ENCODE results near the gene IL20.
A peak's percentile ranks its signal among the peaks of the same experiment; 100 is the strongest.

Gene IL20

DNA sequence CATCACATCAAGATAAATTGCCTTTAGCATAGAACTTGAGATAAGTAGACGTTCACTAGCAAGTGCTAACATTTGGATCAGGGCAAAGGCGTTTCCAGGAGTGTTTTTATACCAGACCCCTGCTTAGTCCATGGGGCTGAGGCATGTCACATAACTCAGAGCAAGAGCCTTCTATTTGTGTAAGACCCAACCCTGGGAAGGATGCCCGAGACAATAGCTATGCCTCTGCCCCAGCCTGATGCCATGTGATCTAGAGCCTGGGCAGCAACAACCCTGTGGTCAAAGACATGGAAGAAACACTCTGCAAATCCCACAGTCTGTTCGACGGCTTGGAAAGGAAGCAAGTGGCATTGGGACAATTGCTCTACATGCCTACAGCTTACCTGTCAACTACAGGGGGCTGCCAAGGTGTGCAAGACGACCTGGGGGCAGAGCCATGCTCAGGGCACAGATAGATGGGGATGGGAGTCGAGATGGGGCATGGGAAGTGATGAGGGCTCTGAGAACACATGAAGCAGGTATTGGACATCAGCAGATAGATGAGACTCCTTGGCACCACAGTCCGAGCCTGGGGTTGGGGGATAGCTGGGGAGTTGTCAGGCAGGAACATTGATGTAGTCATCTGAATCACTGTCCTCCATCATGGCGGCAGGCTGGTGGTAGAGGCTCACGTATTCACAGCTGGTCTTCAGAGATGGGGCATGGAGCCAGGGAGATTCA lies 39.2 kb downstream of the IL20 start:
- no peak for DNase-seq (ENCODE audit: low spot score)

DNA sequence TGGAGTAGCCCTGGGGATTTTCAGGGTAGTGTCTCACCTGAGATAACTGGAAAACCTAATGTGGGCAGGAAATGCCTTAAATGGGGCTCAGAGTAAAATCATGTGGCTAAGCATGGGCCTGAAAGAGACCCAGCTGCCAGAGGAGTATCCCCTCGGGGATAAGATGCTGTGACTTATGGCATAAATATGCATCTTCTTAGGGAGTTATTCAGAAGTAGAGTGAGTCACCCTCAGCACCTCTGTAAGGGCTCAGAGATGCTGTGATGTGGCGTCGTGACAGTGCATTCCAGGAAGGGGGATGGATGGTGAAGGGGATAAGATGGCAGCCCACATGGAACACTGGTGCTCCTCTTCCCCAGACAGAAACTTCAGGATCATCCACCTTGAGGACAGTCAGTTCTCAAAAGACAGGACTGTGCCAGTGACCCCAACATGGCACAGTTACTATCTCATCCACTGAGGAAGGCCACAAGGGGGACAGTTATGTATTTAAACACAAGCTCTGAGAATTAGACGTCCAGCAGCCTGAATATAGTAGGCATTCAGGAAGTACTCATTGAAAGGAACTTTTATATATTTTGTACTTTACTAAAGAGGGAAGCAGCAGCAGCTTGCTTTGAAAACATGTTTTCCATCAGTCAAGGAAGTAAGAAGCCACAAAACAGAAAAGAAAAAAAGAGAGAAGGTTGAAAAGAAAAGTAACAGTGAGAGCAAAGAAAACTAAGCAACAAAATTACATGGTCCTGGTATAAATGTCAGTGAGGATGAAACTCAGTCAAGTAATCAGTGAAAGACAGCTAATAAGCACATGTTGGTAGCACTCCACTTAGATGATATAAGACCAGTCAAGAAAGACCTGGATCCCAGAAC lies 40.1 kb downstream of the IL20 start:
- DNase-seq (ENCODE audit: low spot score), result peak; percentile 87

DNA sequence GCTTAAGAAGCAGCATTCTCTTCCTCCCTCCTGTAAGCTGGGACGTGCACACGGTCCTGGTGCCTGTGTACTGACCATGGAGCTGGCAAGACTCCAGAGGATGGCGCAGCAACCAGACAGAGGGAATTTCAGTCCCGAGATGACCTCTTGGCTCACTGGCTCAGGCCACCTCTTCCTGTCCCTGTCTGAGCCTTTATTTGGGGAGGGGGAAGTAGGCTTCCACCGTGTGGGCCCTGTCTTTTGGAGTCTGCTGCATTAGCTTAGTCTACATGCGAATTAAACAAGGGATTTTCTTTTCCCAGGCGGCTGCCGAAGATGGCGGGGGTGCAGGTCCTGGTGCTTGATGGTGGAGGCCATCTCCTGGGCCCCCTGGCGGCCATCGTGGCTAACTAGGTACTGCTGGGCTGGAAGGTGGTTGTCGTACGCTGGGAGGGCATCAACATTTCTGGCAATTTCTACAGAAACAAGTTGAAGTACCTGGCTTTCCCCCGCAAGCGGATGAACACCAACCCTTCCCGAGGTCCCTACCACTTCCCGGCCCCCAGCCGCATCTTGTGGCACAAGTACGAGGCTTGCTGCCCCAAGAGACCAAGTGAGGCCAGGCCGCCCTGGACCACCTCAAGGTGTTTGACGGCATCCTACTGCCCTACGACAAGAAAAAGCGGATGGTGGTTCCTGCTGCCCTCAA lies 42.0 kb downstream of the IL20 start:
- no peak for DNase-seq (ENCODE audit: low spot score)

DNA sequence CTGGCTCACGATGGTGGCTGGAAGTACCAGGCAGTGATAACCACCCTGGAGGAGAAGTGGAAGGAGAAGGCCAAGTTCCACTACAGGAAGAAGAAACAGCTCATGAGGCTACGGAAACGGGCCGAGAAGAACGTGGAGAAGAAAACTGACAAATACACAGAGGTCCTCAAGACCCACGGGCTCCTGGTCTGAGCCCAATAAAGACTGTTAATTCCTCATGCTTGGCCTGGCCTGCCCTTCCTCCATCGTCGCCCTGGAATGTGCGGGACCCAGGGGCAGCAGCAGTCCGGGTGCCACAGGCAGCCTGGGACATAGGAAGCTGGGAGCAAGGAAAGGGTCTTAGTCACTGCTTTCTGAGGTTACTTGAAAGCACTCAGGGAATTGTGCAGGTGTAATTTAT lies 42.6 kb downstream of the IL20 start:
- no peak for DNase-seq (ENCODE audit: low spot score)

DNA sequence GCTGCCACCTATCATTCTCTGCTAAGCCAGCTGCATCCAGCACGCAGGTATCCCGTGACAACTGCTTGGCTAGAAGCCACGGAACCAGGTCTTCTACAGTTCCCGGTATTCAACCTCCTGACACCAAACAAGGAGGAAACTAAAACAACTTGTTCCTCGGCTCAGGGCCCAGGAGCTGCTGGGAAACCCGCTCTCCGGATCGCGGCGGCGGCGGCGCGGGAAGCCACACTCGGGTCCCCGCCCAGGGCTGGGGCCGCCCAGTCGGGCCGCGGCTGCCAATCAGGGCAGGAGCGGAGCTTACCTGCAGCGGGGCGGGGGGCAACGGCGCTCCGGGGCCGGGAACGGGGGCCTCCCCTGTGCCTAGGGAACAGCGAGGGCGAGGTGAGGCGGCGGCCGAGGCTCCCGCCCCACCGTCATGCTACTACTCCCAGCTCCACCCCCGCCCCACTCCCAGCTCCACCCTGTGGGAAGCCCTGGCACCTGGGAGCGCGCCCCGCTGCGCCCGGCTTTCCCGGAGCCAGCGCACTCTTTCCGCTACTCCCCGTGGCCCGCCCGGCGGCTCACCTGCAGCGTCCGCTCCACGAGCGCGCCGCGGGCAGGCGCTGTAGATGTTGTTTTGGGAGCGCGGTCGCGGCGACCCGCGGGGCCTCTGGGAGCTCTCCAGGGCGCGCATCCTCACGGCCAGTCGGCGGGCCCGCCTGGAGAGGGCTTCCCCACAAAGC lies 43.9 kb downstream of the IL20 start:
- peak; percentile 52 for DNase-seq (ENCODE audit: low spot score)

DNA sequence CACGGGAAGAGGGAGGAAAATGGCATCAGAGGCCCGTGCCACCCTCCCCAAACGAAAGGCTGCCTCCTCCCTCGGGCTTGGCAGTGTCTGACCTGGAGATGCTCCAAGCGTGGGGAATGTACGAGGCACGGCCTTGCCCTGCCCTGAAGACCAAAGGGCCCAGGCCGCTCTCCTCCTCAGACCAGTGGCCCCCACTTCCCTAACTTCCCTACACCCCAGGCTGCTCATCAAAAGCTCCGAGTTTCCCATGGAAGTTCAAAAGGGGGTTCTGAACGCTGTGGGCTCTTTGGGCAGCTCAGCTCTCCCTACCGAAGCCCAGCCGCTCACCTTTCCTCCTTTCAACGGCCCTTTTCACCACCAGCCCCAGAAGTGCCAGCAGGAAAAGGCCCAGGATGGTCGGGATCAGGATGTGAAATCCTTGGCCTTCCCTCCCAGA lies 44.5 kb downstream of the IL20 start:
- no peak for DNase-seq (ENCODE audit: low spot score)

DNA sequence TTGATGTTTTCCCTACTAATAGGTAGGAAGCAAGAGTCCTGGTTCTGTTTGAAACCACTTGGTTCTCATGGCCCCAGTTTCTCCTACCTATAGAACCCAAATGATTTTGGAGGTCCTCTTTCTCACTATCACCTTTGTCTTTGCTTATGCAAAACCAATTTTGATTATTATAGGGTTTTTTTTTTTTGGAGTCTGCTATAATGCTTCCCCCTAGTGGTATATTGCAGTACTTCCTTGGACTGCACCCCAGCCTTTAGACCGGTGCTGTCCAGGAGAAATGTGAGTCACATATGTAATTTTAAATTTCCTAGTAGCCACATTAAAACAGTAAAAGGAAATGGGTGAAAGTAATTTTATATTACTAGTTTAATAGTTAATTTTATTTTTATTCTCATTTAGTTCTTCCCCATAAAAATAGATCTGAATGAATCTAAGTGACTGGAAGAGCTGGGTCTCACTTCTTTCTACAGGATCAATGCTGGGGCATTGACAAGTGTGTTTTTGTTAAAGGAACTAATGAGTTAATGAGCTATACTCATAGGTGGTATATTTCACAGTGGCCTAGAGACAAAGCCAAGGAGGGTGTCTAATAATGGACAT lies 45.7 kb downstream of the IL20 start:
- DNase-seq (ENCODE audit: low spot score), result peak; percentile 80

DNA sequence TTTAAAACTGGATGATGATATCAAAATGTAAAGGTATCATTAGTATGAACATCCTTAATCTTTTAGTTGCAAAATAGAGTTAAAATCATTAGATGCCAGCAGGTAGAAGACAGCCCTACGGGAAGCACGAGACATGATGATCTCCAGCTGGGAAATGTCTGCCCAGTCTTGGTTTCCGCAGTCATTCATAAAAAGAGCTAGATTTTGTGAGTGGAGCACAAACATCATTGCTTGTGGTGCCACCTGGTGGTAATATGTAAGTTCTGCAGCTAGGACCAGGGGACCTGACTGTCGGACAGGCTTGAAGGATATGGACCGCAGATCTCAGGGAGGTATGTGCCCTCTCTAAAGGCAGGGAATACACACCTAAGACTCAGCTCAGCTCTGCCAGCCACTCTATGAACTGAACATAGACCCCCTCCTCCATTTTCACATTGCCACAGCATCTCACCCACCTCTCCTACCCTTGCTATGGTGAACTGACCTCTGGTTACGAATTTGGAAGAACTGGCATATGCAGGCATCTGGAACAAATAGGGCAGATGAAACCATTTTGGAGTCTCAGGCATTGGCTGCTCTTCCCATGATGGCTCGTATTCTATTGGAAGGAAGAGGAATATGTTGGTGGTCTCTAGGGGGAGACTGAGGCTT lies 47.1 kb downstream of the IL20 start:
- DNase-seq (ENCODE audit: low spot score), result peak; percentile 84

DNA sequence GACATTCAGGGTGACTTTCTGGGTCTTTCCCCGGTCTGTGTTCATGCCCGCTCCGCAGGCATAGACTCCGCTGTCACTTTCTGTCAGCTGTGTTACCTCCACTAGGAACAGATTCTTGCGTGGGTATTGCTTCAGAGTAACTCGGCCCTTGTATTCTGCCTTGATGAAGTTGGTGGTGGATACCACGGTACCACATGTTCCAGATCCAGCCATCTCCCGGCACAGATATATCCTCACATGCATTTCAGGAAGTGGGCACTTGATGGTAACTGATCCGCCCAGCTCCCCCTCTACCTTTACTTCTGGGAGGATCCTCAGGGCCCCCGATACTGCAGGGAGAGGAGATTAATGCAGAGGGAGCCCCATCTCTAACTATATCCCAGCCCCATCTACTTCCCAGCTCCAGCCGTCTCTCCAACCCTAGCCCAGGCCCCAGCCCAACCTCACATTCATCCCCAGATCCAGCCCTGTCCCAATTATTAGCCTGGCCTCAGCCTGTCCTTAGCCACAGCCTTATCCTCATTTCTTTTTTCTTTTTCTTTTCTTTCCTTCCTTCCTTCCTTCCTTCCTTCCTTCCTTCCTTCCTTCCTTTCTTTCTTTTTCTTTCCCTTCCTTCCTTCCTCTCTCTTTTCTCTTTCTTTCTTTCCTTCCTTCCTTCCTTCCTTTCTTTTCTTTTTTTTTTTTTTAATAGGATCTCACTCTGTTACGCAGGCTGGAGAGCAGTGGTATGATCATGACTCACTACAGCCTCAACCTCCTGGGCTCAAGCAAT lies 48.5 kb downstream of the IL20 start:
- no peak for DNase-seq (ENCODE audit: low spot score)

DNA sequence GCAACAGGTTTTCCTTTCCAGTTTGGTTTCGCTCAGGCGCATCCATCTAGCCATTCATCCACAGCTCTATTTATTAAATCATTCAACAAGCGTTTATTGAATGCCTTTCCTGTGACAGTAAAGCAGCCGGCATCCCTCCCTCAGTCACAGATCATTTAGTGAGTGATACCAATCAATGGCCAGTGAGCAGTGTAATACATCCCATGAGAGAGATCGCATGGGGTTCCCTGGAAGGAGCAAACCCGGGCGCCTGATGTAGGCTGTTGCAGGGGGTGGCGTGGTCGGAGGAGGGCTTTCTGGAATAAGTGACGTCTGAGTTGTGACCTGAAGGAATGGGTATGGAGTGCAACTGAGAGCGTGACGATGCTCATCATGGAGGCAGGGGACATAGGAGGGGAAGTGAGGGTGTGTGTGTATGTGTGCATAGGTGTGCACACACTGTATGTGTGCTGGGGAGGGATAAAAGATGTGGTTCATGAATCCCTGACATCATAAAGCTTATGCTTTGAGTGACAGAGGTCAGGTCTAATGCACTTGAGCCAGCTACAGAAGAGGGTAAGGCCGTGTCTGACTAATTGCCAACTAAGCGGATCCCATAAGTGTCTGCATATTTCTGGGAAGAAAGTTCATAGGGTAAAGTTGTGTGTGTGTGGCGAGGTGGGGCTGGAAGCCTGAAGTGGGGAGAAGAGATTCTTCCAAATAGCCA lies 49.8 kb downstream of the IL20 start:
- DNase-seq (ENCODE audit: low spot score), result no peak

DNA sequence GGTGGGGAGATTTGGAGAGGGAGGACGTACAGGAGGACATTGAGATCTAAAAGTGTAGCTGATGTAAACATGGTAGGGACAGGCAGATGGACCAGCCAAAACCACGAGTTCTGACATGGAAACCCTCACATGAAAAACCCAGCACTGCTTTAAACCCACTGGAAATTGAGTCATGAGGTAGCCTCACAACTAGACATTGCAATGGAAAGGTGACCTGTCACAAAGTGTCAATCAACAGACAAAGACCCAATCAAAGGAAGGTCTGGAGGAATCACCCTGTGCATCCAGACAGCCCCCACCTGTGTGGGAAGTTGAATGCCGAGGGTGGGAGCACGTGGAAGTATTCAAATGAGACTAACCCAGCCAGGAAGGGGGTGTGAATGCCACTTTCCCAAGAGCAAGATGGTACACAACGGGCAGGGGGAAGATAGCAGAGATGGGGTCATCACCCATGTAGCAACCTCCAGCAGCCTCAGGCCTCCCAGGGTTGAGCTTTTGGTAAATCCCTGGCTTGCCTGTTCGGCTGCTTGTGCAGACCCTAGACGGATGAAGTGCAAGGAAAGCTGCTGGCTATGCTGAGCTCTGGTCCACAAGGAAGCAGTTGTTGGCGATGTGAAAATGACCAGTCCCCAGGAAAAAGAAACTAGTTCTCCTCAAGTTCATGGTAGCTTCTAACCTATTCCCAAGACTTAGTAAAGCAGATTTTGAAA lies 50.7 kb downstream of the IL20 start:
- DNase-seq (ENCODE audit: low spot score), result no peak

DNA sequence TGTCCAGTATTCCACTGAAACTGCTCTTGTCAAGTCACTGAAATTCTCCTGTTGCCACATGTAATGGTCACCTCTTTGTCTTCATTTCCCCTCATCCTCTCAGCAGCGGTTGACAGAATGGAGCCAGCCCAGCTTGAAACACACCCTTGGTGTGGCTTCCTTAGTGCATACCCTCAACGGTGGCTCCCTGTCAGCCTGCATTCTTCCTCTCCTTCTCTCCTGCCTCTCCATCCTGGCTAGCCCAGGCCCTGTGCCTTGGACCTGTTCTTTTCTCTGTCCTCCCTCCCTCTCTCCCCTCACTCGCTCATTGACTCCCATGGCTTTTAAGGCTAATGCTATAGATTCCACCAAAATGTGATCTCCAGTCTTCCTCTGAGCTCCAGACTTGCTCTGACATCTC lies 52.7 kb downstream of the IL20 start:
- DNase-seq (ENCODE audit: low spot score), result no peak
